ENCODE results near the gene POC1B. TPM values are rescaled to one million over a fixed set of nuclear protein-coding genes. Genes with fewer than 3 reads are reported as not detected.

Gene POC1B
- total RNA-seq, 4 donors from 2014 or later, result 19.6 to 22.4 (median 20.0) TPM

- DNase-seq (ENCODE audit: extremely low spot score), result peak; percentile 29
- Histone ChIP-seq H3K27me3 (no peaks in the 10 kb centered on the region), H3K4me3 (peak overlapping the region in 1 of 4 donors; percentile 27), H3K9me3 (no peaks in the 10 kb centered on the region), H3K4me1 (peaks cover 0 to 32% (median 28%) of the 10 kb centered on the region in 4 donors), H3K36me3 (no peaks in the 10 kb centered on the region), H3K27ac (replicated peaks in 1 of 4) (peak overlapping the region; percentile 44 to 68 (median 52))
- 28% methylated on average over 3 of the region's 3 CpGs for WGBS
- TF ChIP-seq POLR2A (IDR thresholded peaks at IDR 0.05; ENCODE audit: low read depth) (no peak), POLR2AphosphoS5 (IDR thresholded peaks at IDR 0.05) (no peak), EP300 (IDR thresholded peaks at IDR 0.05) (no peak), CTCF (IDR thresholded peaks at IDR 0.05) (no peak)
- intact Hi-C loops (cut with DNase I), result no loop called here
Observed at GRCh38 chr12:89417246-89417977, 108.4 kb downstream of the POC1B start.

DNA sequence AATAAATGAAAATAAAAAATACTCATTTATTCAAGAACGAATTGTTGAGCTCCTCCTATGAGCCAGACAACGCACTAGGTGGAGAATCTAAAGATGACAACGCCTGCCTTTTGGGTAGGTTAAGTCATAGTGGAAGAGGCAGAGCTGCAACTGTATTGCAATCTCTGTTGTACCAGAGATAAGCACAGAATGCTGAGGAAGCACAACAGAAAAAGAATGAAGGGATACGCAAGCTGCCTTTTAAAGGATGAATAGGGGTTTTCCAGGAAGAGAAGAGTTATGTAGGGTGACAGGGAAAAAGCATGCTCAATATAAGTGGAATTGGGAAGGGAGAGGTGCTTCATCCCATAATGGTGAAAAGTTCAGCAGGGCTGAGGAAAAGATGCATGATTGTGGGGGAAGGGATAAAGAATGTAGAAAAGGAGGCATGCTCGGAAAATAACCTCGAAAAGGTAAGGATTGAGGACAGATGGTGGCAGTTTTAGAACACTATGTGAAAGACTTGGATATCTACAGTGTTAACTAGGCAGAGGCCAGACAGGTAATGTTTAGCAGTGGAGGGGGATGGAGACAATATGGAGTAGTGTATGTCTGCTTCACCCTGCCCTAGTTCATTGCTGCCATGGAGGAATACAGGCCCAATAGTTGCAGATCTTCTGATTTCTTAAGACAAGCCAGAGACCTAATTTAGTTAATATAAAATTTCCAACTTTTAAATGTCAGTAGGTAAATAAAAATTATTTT lies 109.6 kb downstream of the POC1B start:
- Histone ChIP-seq H3K4me1 (peaks cover 0 to 32% (median 28%) of the 10 kb centered on the region in 4 donors), H3K9me3 (no peaks in the 10 kb centered on the region), H3K36me3 (no peaks in the 10 kb centered on the region), H3K4me3 (no peak overlapping the region), H3K27me3 (no peaks in the 10 kb centered on the region), H3K27ac (replicated peaks in 1 of 4) (peak overlapping the region in 3 of 4 donors; percentile 44 to 68 (median 56))
- 91% methylated on average over 6 of the region's 6 CpGs for WGBS
- intact Hi-C loops (cut with DNase I), result no loop called here
- DNase-seq (ENCODE audit: extremely low spot score), result no peak
- no peak for TF ChIP-seq CTCF (IDR thresholded peaks at IDR 0.05)
- TF ChIP-seq POLR2AphosphoS5 (IDR thresholded peaks at IDR 0.05), result no peak
- TF ChIP-seq POLR2A (IDR thresholded peaks at IDR 0.05; ENCODE audit: low read depth), result no peak
- TF ChIP-seq EP300 (IDR thresholded peaks at IDR 0.05), result no peak

GRCh38 chr12:89414851-89415250 lies 111.0 kb downstream of the POC1B start:
- WGBS, result 94% methylated on average over 2 of the region's 2 CpGs
- Histone ChIP-seq H3K36me3 (no peaks in the 10 kb centered on the region), H3K9me3 (no peaks in the 10 kb centered on the region), H3K27ac (replicated peaks in 1 of 4) (no peak overlapping the region), H3K4me1 (peaks cover 0 to 32% (median 28%) of the 10 kb centered on the region in 4 donors), H3K27me3 (no peaks in the 10 kb centered on the region), H3K4me3 (no peak overlapping the region)
- intact Hi-C loops (cut with DNase I), result no loop called here
- no peak for DNase-seq (ENCODE audit: extremely low spot score)
- TF ChIP-seq POLR2AphosphoS5 (IDR thresholded peaks at IDR 0.05), result no peak
- TF ChIP-seq EP300 (IDR thresholded peaks at IDR 0.05), result no peak
- no peak for TF ChIP-seq POLR2A (IDR thresholded peaks at IDR 0.05; ENCODE audit: low read depth)
- TF ChIP-seq CTCF (IDR thresholded peaks at IDR 0.05), result no peak

DNA sequence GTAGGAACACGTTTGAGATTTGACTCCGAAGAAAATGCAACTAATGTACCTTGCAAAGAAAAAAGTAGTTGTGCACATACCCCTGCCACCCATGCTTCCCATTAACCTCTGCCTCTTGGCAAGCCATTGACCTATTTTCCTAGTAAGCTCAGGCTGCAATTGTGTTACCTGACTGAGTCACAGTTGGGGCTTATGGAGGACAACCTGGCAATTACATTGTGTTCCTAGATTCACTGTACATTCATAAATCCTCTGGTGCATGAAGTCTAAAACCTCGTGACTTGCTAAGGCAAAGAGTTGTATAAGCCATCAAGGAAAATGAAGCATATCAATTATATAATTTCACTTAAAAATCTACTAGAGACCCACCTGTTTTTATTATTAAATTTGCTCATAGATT lies 111.5 kb downstream of the POC1B start:
- no peaks in the 10 kb centered on the region for H3K36me3 ChIP-seq
- H3K4me3 ChIP-seq, result no peak overlapping the region
- whole genome bisulfite sequencing, result 74% methylated on average over 3 of the region's 3 CpGs
- TF ChIP-seq POLR2AphosphoS5 (IDR thresholded peaks at IDR 0.05), result no peak
- no peak for TF ChIP-seq POLR2A (IDR thresholded peaks at IDR 0.05; ENCODE audit: low read depth)
- no peak for TF ChIP-seq EP300 (IDR thresholded peaks at IDR 0.05)
- TF ChIP-seq CTCF (IDR thresholded peaks at IDR 0.05), result no peak
- no peak overlapping the region for H3K27ac ChIP-seq (replicated peaks in 1 of 4)
- intact Hi-C loops (cut with DNase I), result no loop called here
- peaks cover 0 to 32% (median 28%) of the 10 kb centered on the region in 4 donors for H3K4me1 ChIP-seq
- peak; percentile 37 for DNase-seq (ENCODE audit: extremely low spot score)
- no peaks in the 10 kb centered on the region for H3K9me3 ChIP-seq
- H3K27me3 ChIP-seq, result no peaks in the 10 kb centered on the region

Data from esophagus muscularis mucosa (tissue), 4 donors.